ENCODE measurements around the gene PUSL1. TPM values are rescaled to one million over a fixed set of nuclear protein-coding genes. Genes with fewer than 3 reads are reported as not detected.
A peak's percentile ranks its signal among the peaks of the same experiment; 100 is the strongest.

Gene PUSL1
- total RNA-seq, 1 donor from 2014 or later, result 21.5 TPM

- H3K4me3 Mint-ChIP-seq (ENCODE audit: unreplicated experiment), result no peak overlapping the region
- no peak for DNase-seq (ENCODE audit: extremely low spot score, unreplicated experiment)
- H3K27me3 Mint-ChIP-seq (ENCODE audit: unreplicated experiment), result no peaks in the 10 kb centered on the region
- TF ChIP-seq CTCF (IDR thresholded peaks at IDR 0.05), result peak; percentile 32
- H3K36me3 Mint-ChIP-seq (ENCODE audit: unreplicated experiment), result no peaks in the 10 kb centered on the region
- no peak overlapping the region for H3K27ac Mint-ChIP-seq (ENCODE audit: unreplicated experiment)
- H3K4me1 Mint-ChIP-seq (ENCODE audit: unreplicated experiment), result peaks cover 11% of the 10 kb centered on the region
- H3K9me3 Mint-ChIP-seq (ENCODE audit: unreplicated experiment), result no peaks in the 10 kb centered on the region
Measured at GRCh38 chr1:1299686-1300351, 8.6 kb upstream of the PUSL1 start.

- H3K27me3 Mint-ChIP-seq (ENCODE audit: unreplicated experiment), result no peaks in the 10 kb centered on the region
- TF ChIP-seq CTCF (IDR thresholded peaks at IDR 0.05), result no peak
- H3K27ac Mint-ChIP-seq (ENCODE audit: unreplicated experiment), result no peak overlapping the region
- DNase-seq (ENCODE audit: extremely low spot score, unreplicated experiment), result no peak
- no peaks in the 10 kb centered on the region for H3K9me3 Mint-ChIP-seq (ENCODE audit: unreplicated experiment)
- no peaks in the 10 kb centered on the region for H3K36me3 Mint-ChIP-seq (ENCODE audit: unreplicated experiment)
- H3K4me1 Mint-ChIP-seq (ENCODE audit: unreplicated experiment), result peaks cover 16% of the 10 kb centered on the region
- no peak overlapping the region for H3K4me3 Mint-ChIP-seq (ENCODE audit: unreplicated experiment)
Measured at GRCh38 chr1:1300352-1300739, 8.1 kb upstream of the PUSL1 start.

- Mint-ChIP-seq H3K27ac (ENCODE audit: unreplicated experiment) (no peak overlapping the region), H3K36me3 (ENCODE audit: unreplicated experiment) (no peaks in the 10 kb centered on the region), H3K4me1 (ENCODE audit: unreplicated experiment) (peaks cover 31% of the 10 kb centered on the region), H3K9me3 (ENCODE audit: unreplicated experiment) (no peaks in the 10 kb centered on the region), H3K27me3 (ENCODE audit: unreplicated experiment) (no peaks in the 10 kb centered on the region), H3K4me3 (ENCODE audit: unreplicated experiment) (no peak overlapping the region)
- peak; percentile 50 for TF ChIP-seq CTCF (IDR thresholded peaks at IDR 0.05)
- no peak for DNase-seq (ENCODE audit: extremely low spot score, unreplicated experiment)
Measured at GRCh38 chr1:1302006-1302430, 6.4 kb upstream of the PUSL1 start.

- no peak overlapping the region for H3K4me3 Mint-ChIP-seq (ENCODE audit: unreplicated experiment)
- H3K27ac Mint-ChIP-seq (ENCODE audit: unreplicated experiment), result no peak overlapping the region
- no peak for DNase-seq (ENCODE audit: extremely low spot score, unreplicated experiment)
- no peaks in the 10 kb centered on the region for H3K27me3 Mint-ChIP-seq (ENCODE audit: unreplicated experiment)
- H3K4me1 Mint-ChIP-seq (ENCODE audit: unreplicated experiment), result peaks cover 33% of the 10 kb centered on the region
- TF ChIP-seq CTCF (IDR thresholded peaks at IDR 0.05), result no peak
- no peaks in the 10 kb centered on the region for H3K9me3 Mint-ChIP-seq (ENCODE audit: unreplicated experiment)
- H3K36me3 Mint-ChIP-seq (ENCODE audit: unreplicated experiment), result no peaks in the 10 kb centered on the region
Measured at GRCh38 chr1:1302951-1303509, 5.4 kb upstream of the PUSL1 start.

- H3K27ac Mint-ChIP-seq (ENCODE audit: unreplicated experiment), result no peak overlapping the region
- no peaks in the 10 kb centered on the region for H3K36me3 Mint-ChIP-seq (ENCODE audit: unreplicated experiment)
- no peaks in the 10 kb centered on the region for H3K27me3 Mint-ChIP-seq (ENCODE audit: unreplicated experiment)
- H3K4me1 Mint-ChIP-seq (ENCODE audit: unreplicated experiment), result peaks cover 33% of the 10 kb centered on the region
- no peaks in the 10 kb centered on the region for H3K9me3 Mint-ChIP-seq (ENCODE audit: unreplicated experiment)
- TF ChIP-seq CTCF (IDR thresholded peaks at IDR 0.05), result no peak
- H3K4me3 Mint-ChIP-seq (ENCODE audit: unreplicated experiment), result no peak overlapping the region
- DNase-seq (ENCODE audit: extremely low spot score, unreplicated experiment), result no peak
Measured at GRCh38 chr1:1303736-1304135, 4.7 kb upstream of the PUSL1 start.
